GM12878 (cell line): ENCODE measurements around the gene CEP97.

Source experiments
- ATF7 ChIP-seq: fragments of 450-650 bp; IDR thresholded peaks from 2 replicates; pipeline ENCODE4 v1.6.1; 2016; ENCODE audit warnings: low read depth, mild to moderate bottlenecking
- FOXK2 ChIP-seq: fragments of 450-650 bp; IDR thresholded peaks from 2 replicates; pipeline ENCODE4 v1.6.1; 2017; ENCODE audit warnings: mild to moderate bottlenecking, moderate library complexity
- HDGF ChIP-seq: fragments of 450-650 bp; IDR thresholded peaks from 2 replicates; pipeline ENCODE4 v1.6.1; 2016; ENCODE audit warnings: antibody characterized with exemption
- NFYB ChIP-seq: IDR thresholded peaks from 2 replicates; pipeline ENCODE4 v1.6.1; 2011; ENCODE audit warnings: low read depth, mild to moderate bottlenecking, low read length, improper control_type of control experiment, moderate library complexity; ENCODE audit not compliant: insufficient read depth
- NR2C1 ChIP-seq: fragments of 450-650 bp; IDR thresholded peaks from 2 replicates; pipeline ENCODE4 v1.6.1; 2017; ENCODE audit warnings: antibody characterized with exemption, mild to moderate bottlenecking, moderate library complexity
- SPI1 ChIP-seq: IDR thresholded peaks from 2 replicates; pipeline ENCODE4 v1.6.1; 2011; ENCODE audit warnings: low read depth, mild to moderate bottlenecking, low read length, moderate library complexity, borderline replicate concordance; ENCODE audit not compliant: insufficient read depth
- TF ChIP-seq, protein P1 (sequence below), 3 experiments: IDR thresholded peaks in 2 of 3; conservative IDR thresholded peaks in 1 of 3; 2 replicates each; pipeline ENCODE4 v1.5.1; 2011; ENCODE audit warnings: low read depth in 3 of 3, low read length in 3 of 3, mild to moderate bottlenecking in 3 of 3, control low read depth in 2 of 3, moderate library complexity in 2 of 3, inconsistent platforms in 1 of 3, mixed read lengths in 1 of 3; ENCODE audit not compliant: control insufficient read depth in 2 of 3, insufficient read depth in 1 of 3; ENCODE audit errors: extremely low read depth in 1 of 3
- TF ChIP-seq, protein P2 (sequence below): IDR thresholded peaks from 2 replicates; pipeline ENCODE4 v1.6.1; 2012; ENCODE audit warnings: mild to moderate bottlenecking, low read depth, low read length

DNA sequence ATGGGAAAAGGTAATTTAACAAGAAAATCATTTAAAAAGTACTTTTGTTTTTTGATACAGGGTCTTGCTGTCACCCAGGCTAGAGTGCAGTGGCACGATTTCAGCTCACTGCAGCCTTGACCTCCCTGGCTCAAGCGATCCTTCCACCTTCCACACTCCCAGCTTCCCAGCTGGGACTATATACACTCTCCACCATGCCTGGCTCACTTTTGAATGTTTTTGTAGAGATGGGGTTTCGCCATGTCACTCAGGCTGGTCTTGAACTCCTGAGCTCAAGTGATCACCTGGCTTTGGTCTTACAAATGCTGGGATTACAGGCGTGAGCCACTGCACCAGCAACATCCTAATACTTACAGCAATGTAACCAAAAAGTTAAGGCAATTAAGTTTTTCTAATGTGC is 43.9 kb upstream of the CEP97 start:
- no peak for TF ChIP-seq NR2C1
- TF ChIP-seq, protein P1, sequence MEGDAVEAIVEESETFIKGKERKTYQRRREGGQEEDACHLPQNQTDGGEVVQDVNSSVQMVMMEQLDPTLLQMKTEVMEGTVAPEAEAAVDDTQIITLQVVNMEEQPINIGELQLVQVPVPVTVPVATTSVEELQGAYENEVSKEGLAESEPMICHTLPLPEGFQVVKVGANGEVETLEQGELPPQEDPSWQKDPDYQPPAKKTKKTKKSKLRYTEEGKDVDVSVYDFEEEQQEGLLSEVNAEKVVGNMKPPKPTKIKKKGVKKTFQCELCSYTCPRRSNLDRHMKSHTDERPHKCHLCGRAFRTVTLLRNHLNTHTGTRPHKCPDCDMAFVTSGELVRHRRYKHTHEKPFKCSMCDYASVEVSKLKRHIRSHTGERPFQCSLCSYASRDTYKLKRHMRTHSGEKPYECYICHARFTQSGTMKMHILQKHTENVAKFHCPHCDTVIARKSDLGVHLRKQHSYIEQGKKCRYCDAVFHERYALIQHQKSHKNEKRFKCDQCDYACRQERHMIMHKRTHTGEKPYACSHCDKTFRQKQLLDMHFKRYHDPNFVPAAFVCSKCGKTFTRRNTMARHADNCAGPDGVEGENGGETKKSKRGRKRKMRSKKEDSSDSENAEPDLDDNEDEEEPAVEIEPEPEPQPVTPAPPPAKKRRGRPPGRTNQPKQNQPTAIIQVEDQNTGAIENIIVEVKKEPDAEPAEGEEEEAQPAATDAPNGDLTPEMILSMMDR (IDR thresholded peaks at IDR 0.05 in 2 of 3, conservative IDR thresholded peaks at IDR 0.05 in 1 of 3; ENCODE audit: control insufficient read depth in 2 of 3, extremely low read depth in 1 of 3, insufficient read depth in 1 of 3, low read depth in 3 of 3, low read length in 3 of 3) = no peak
- TF ChIP-seq SPI1 = no peak
- TF ChIP-seq ATF7 = no peak
- no peak for TF ChIP-seq HDGF
- TF ChIP-seq, protein P2, sequence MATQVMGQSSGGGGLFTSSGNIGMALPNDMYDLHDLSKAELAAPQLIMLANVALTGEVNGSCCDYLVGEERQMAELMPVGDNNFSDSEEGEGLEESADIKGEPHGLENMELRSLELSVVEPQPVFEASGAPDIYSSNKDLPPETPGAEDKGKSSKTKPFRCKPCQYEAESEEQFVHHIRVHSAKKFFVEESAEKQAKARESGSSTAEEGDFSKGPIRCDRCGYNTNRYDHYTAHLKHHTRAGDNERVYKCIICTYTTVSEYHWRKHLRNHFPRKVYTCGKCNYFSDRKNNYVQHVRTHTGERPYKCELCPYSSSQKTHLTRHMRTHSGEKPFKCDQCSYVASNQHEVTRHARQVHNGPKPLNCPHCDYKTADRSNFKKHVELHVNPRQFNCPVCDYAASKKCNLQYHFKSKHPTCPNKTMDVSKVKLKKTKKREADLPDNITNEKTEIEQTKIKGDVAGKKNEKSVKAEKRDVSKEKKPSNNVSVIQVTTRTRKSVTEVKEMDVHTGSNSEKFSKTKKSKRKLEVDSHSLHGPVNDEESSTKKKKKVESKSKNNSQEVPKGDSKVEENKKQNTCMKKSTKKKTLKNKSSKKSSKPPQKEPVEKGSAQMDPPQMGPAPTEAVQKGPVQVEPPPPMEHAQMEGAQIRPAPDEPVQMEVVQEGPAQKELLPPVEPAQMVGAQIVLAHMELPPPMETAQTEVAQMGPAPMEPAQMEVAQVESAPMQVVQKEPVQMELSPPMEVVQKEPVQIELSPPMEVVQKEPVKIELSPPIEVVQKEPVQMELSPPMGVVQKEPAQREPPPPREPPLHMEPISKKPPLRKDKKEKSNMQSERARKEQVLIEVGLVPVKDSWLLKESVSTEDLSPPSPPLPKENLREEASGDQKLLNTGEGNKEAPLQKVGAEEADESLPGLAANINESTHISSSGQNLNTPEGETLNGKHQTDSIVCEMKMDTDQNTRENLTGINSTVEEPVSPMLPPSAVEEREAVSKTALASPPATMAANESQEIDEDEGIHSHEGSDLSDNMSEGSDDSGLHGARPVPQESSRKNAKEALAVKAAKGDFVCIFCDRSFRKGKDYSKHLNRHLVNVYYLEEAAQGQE = no peak
- TF ChIP-seq NFYB = no peak
- TF ChIP-seq FOXK2 = no peak
